ENCODE results near the gene GTF3C2. TPM values are rescaled to one million over a fixed set of nuclear protein-coding genes. Genes with fewer than 3 reads are reported as not detected.

Gene GTF3C2
- total and polyA plus RNA-seq, 9 of the 15 experiments (the other 6 are each of a cell fraction or from before 2014, with no cell fraction given) = 35.5 to 96.8 (median 53.0) TPM

GRCh38 chr2:27370026-27370815 lies 13.7 kb upstream of the GTF3C2 start, which contains the start of the genes EIF2B4 and SNX17 (continued):
- TF ChIP-seq SFPQ (IDR thresholded peaks at IDR 0.05; ENCODE audit: low read depth, low read length) = no peak
- TF ChIP-seq ZBTB40 (IDR thresholded peaks at IDR 0.05) = peak; percentile 73
- TF ChIP-seq ZBTB40 (CRISPR knock-in tag; IDR thresholded peaks at IDR 0.05) = no peak; the same call in 1 of the 2 replicates
- peak; percentile 63; the same call in 1 of the 2 replicates for TF ChIP-seq SOX6 (IDR thresholded peaks at IDR 0.05)
- TF ChIP-seq ELK1 (CRISPR knock-in tag; IDR thresholded peaks at IDR 0.05) = no peak
- TF ChIP-seq HOXB6 (CRISPR knock-in tag; IDR thresholded peaks at IDR 0.05; ENCODE audit: borderline replicate concordance) = no peak
- TF ChIP-seq POLR2H (tag; IDR thresholded peaks at IDR 0.05; ENCODE audit: low read depth) = peak; percentile 18
- 0 out of 4 replicates have a peak, but pooled peaks of 1 of the 2 experiments have one; percentile 6 for TF ChIP-seq HDAC1 (IDR thresholded peaks at IDR 0.05)
- no peak for TF ChIP-seq PATZ1 (CRISPR knock-in tag; IDR thresholded peaks at IDR 0.05; ENCODE audit: borderline replicate concordance)
- TF ChIP-seq ESRRB (CRISPR knock-in tag; IDR thresholded peaks at IDR 0.05; ENCODE audit: borderline replicate concordance) = no peak
- no peak for TF ChIP-seq ZNF253 (CRISPR knock-in tag; conservative IDR thresholded peaks at IDR 0.05)
- TF ChIP-seq TAF15 (IDR thresholded peaks at IDR 0.05; ENCODE audit: low read depth, low read length) = no peak
